Vagina (tissue), 2 donors: ENCODE measurements around the gene THSD7A. TPM values are rescaled to one million over a fixed set of nuclear protein-coding genes. Genes with fewer than 3 reads are reported as not detected.

Source experiments
- DNase-seq, 2 donors: peaks; one replicate each; pipeline ENCODE4 v3.0.0-alpha.2; 2017; ENCODE audit errors: extremely low spot score in 2 of 2
- H3K27ac ChIP-seq: fragments of 200-600 bp; sonication (generic); one replicate; pipeline ENCODE4 v1.5.1; 2019
- H3K27me3 ChIP-seq: fragments of 200-600 bp; sonication (generic); one replicate; pipeline ENCODE4 v1.5.1; 2019
- H3K36me3 ChIP-seq, 2 donors: fragments of 200-600 bp; sonication (generic); one replicate each; pipeline ENCODE4 v1.5.1; 2017 to 2019
- H3K4me1 ChIP-seq: fragments of 200-600 bp; sonication (generic); one replicate; pipeline ENCODE4 v1.5.1; 2019
- H3K4me3 ChIP-seq, 2 donors: fragments of 200-600 bp; sonication (generic); 1 replicate in 1 of 2; 2 replicates in 1 of 2; pipeline ENCODE4 v1.5.1; 2016 to 2019
- H3K9me3 ChIP-seq: fragments of 200-600 bp; sonication (generic); one replicate; pipeline ENCODE4 v1.5.1; 2019
- CTCF ChIP-seq, 3 experiments: fragments of 450-650 bp in 2 of 3; fragments of 200-600 bp in 1 of 3; sonication (generic) in 1 of 3; IDR thresholded peaks; one replicate each; pipeline ENCODE4 v1.5.1; 2017 to 2019; ENCODE audit warnings: antibody characterized with exemption in 3 of 3, mild to moderate bottlenecking in 2 of 3, moderate library complexity in 2 of 3
- POLR2A ChIP-seq, 2 donors: fragments of 450-650 bp; IDR thresholded peaks; one replicate each; pipeline ENCODE4 v1.6.1; 2017; ENCODE audit warnings: antibody characterized with exemption in 2 of 2, mild to moderate bottlenecking in 2 of 2, moderate library complexity in 2 of 2
- POLR2AphosphoS5 ChIP-seq, 2 donors: sonication (generic); formaldehyde crosslinking; IDR thresholded peaks; one replicate each; pipeline ENCODE4 v1.9.0; 2017; ENCODE audit warnings: antibody characterized with exemption in 2 of 2, mild to moderate bottlenecking in 2 of 2, low read depth in 1 of 2; ENCODE audit not compliant: insufficient read depth in 1 of 2
- intact Hi-C: fragments of 100-400 bp; cut with DNase I; formaldehyde crosslinking; loops from one replicate; pipeline ENCODE4 v1.15.1; 2023
- total RNA-seq: library from RNA; depleted of rRNA; stranded (reverse); fragments of >200 nt; gene quantifications from one replicate; pipeline ENCODE4 v1.2.3, GENCODE V29; 2016

The THSD7A gene
- total RNA-seq, 1 donor from 2014 or later, result 9.3 TPM

GRCh38 chr7:11767148-11767547, 64.8 kb downstream of the THSD7A start:
- no peaks in the 10 kb centered on the region for H3K27me3 ChIP-seq
- no peak overlapping the region for H3K27ac ChIP-seq
- TF ChIP-seq POLR2AphosphoS5 (IDR thresholded peaks at IDR 0.05; ENCODE audit: insufficient read depth in 1 of 2, low read depth in 1 of 2) (no peak), POLR2A (IDR thresholded peaks at IDR 0.05) (no peak), CTCF (IDR thresholded peaks at IDR 0.05) (no peak)
- H3K36me3 ChIP-seq, result no peaks in the 10 kb centered on the region
- H3K4me1 ChIP-seq, result no peaks in the 10 kb centered on the region
- intact Hi-C loops, result no loop called here
- H3K4me3 ChIP-seq, result no peak overlapping the region
- H3K9me3 ChIP-seq, result no peaks in the 10 kb centered on the region
- no peak for DNase-seq

- no peak for TF ChIP-seq CTCF (IDR thresholded peaks at IDR 0.05)
- TF ChIP-seq POLR2A (IDR thresholded peaks at IDR 0.05), result no peak
- no peak for TF ChIP-seq POLR2AphosphoS5 (IDR thresholded peaks at IDR 0.05; ENCODE audit: insufficient read depth in 1 of 2, low read depth in 1 of 2)
- H3K4me1 ChIP-seq, result no peaks in the 10 kb centered on the region
- no peak overlapping the region for H3K4me3 ChIP-seq
- no peaks in the 10 kb centered on the region for H3K9me3 ChIP-seq
- H3K27me3 ChIP-seq, result no peaks in the 10 kb centered on the region
- intact Hi-C loops, result no loop called here
- H3K36me3 ChIP-seq, result no peaks in the 10 kb centered on the region
- DNase-seq, result no peak
- H3K27ac ChIP-seq, result no peak overlapping the region
Measured at GRCh38 chr7:11760372-11760771, 71.6 kb downstream of the THSD7A start.

- Histone ChIP-seq H3K36me3 (no peaks in the 10 kb centered on the region), H3K27ac (no peak overlapping the region), H3K4me3 (no peak overlapping the region), H3K27me3 (no peaks in the 10 kb centered on the region), H3K4me1 (no peaks in the 10 kb centered on the region), H3K9me3 (no peaks in the 10 kb centered on the region)
- TF ChIP-seq CTCF (IDR thresholded peaks at IDR 0.05), result no peak
- TF ChIP-seq POLR2AphosphoS5 (IDR thresholded peaks at IDR 0.05; ENCODE audit: insufficient read depth in 1 of 2, low read depth in 1 of 2), result no peak
- no peak for TF ChIP-seq POLR2A (IDR thresholded peaks at IDR 0.05)
- DNase-seq, result no peak
- intact Hi-C loops, result no loop called here
Measured at GRCh38 chr7:11758627-11759111, 73.3 kb downstream of the THSD7A start.

- intact Hi-C loops, result no loop called here
- no peaks in the 10 kb centered on the region for H3K27me3 ChIP-seq
Measured at GRCh38 chr7:11757153-11757552, 74.8 kb downstream of the THSD7A start.

More at GRCh38 chr7:11757153-11757552, 74.8 kb downstream of the THSD7A start:
- Histone ChIP-seq H3K4me1 (no peaks in the 10 kb centered on the region), H3K9me3 (no peaks in the 10 kb centered on the region), H3K27ac (no peak overlapping the region), H3K36me3 (no peaks in the 10 kb centered on the region), H3K4me3 (no peak overlapping the region)
- DNase-seq, result no peak
- TF ChIP-seq POLR2A (IDR thresholded peaks at IDR 0.05), result no peak
- no peak for TF ChIP-seq CTCF (IDR thresholded peaks at IDR 0.05)
- no peak for TF ChIP-seq POLR2AphosphoS5 (IDR thresholded peaks at IDR 0.05; ENCODE audit: insufficient read depth in 1 of 2, low read depth in 1 of 2)
